WTC11 (cell line): Measurements from ENCODE around the gene ZNF436. TPM values are rescaled to one million over a fixed set of nuclear protein-coding genes. Genes with fewer than 3 reads are reported as not detected.

Experiments used
- ATAC-seq: fragments of 200-7000 bp; cut with Tn5 transposase; 2 replicates; pipeline ENCODE4 v1.10.0; 2021; ENCODE audit warnings: mild to moderate bottlenecking, moderate library complexity
- CTCF ChIA-PET: fragments of 300-600 bp; sonication (Branson Sonifier 250); formaldehyde crosslinking; loops from one replicate; lab custom pipeline; 2021; ENCODE audit warnings: antibody characterized with exemption; lab: Charles Lee
- POLR2A ChIA-PET: fragments of 350-600 bp; sonication (Branson Sonifier 250); formaldehyde crosslinking; loops from one replicate; lab custom pipeline; 2021; ENCODE audit warnings: antibody characterized with exemption; lab: Charles Lee
- DNase-seq: peaks from one replicate; pipeline ENCODE4 v3.0.0; 2021; ENCODE audit warnings: low spot score
- H3K27ac Mint-ChIP-seq: 2 replicates; pipeline ENCODE4 v1.8.0; 2021; ENCODE audit warnings: mixed read lengths
- H3K27me3 Mint-ChIP-seq: 2 replicates; pipeline ENCODE4 v1.8.0; 2021; ENCODE audit warnings: low read depth, mild to moderate bottlenecking, moderate library complexity, mixed read lengths
- H3K36me3 Mint-ChIP-seq: 2 replicates; pipeline ENCODE4 v1.8.0; 2021; ENCODE audit warnings: mixed read lengths
- H3K4me1 Mint-ChIP-seq: 2 replicates; pipeline ENCODE4 v1.8.0; 2022; ENCODE audit warnings: mixed read lengths
- H3K4me3 Mint-ChIP-seq: 2 replicates; pipeline ENCODE4 v1.8.0; 2021; ENCODE audit warnings: mild to moderate bottlenecking, moderate library complexity, mixed read lengths
- H3K9me3 Mint-ChIP-seq: 2 replicates; pipeline ENCODE4 v1.8.0; 2021; ENCODE audit warnings: mixed read lengths
- AFF4 ChIP-seq: sonication (generic); formaldehyde crosslinking; IDR thresholded peaks from 2 replicates; pipeline ENCODE4 v1.8.1; 2023; ENCODE audit warnings: mild to moderate bottlenecking, missing genetic modification reagents, borderline replicate concordance
- CDX4 ChIP-seq: fragments of 250-450 bp; sonication (Bioruptor Pico); IDR thresholded peaks from 2 replicates; pipeline ENCODE4 v1.9.0; 2021; ENCODE audit warnings: moderate library complexity, mild to moderate bottlenecking, inconsistent platforms, borderline replicate concordance
- ELF4 ChIP-seq: sonication (generic); formaldehyde crosslinking; IDR thresholded peaks from 2 replicates; pipeline ENCODE4 v1.8.1; 2022; ENCODE audit warnings: low read depth, mild to moderate bottlenecking, moderate library complexity, missing genetic modification reagents
- ESRRA ChIP-seq: sonication (generic); formaldehyde crosslinking; IDR thresholded peaks from 2 replicates; pipeline ENCODE4 v1.8.1; 2022; ENCODE audit warnings: mild to moderate bottlenecking, missing genetic modification reagents, borderline replicate concordance
- FOXK1 ChIP-seq: sonication (generic); formaldehyde crosslinking; IDR thresholded peaks from 2 replicates; pipeline ENCODE4 v1.8.0; 2022; ENCODE audit warnings: mild to moderate bottlenecking, moderate library complexity, missing genetic modification reagents
- KAT7 ChIP-seq: sonication (generic); formaldehyde crosslinking; IDR thresholded peaks from 2 replicates; pipeline ENCODE4 v1.8.1; 2023; ENCODE audit warnings: missing genetic modification reagents, mild to moderate bottlenecking, borderline replicate concordance
- MAX ChIP-seq: sonication (generic); formaldehyde crosslinking; IDR thresholded peaks from 2 replicates; pipeline ENCODE4 v1.8.0; 2022; ENCODE audit warnings: mild to moderate bottlenecking, missing genetic modification reagents
- MYBL2 ChIP-seq: sonication (generic); formaldehyde crosslinking; IDR thresholded peaks from 2 replicates; pipeline ENCODE4 v1.8.1; 2023; ENCODE audit warnings: mild to moderate bottlenecking, moderate library complexity, missing genetic modification reagents
- NFE2L1 ChIP-seq: sonication (generic); formaldehyde crosslinking; IDR thresholded peaks from 2 replicates; pipeline ENCODE4 v1.8.1; 2023; ENCODE audit warnings: missing genetic modification reagents
- PRRX2 ChIP-seq: fragments of 250-450 bp; sonication (Bioruptor Pico); IDR thresholded peaks from 2 replicates; pipeline ENCODE4 v1.8.0; 2021; ENCODE audit warnings: mild to moderate bottlenecking
- SMAD4 ChIP-seq: sonication (generic); formaldehyde crosslinking; IDR thresholded peaks from 2 replicates; pipeline ENCODE4 v1.8.0; 2022; ENCODE audit warnings: mild to moderate bottlenecking, missing genetic modification reagents
- SP1 ChIP-seq: sonication (generic); formaldehyde crosslinking; conservative IDR thresholded peaks from 2 replicates; pipeline ENCODE4 v1.8.1; 2022; ENCODE audit warnings: missing genetic modification reagents
- STAT6 ChIP-seq: sonication (generic); formaldehyde crosslinking; conservative IDR thresholded peaks from 2 replicates; pipeline ENCODE4 v1.8.1; 2023; ENCODE audit warnings: mild to moderate bottlenecking, low read depth, missing genetic modification reagents, moderate library complexity
- TEAD1 ChIP-seq: sonication (generic); formaldehyde crosslinking; IDR thresholded peaks from 2 replicates; pipeline ENCODE4 v1.8.0; 2022; ENCODE audit warnings: mild to moderate bottlenecking, missing genetic modification reagents
- ZMAT4 ChIP-seq: fragments of 250-450 bp; sonication (Bioruptor Pico); IDR thresholded peaks from 2 replicates; pipeline ENCODE4 v1.9.0; 2021; ENCODE audit warnings: mild to moderate bottlenecking
- ZNF263 ChIP-seq: sonication (generic); formaldehyde crosslinking; IDR thresholded peaks from 2 replicates; pipeline ENCODE4 v1.8.1; 2022; ENCODE audit warnings: low read depth, mild to moderate bottlenecking, moderate library complexity, missing genetic modification reagents
- ZNF281 ChIP-seq: sonication (generic); formaldehyde crosslinking; IDR thresholded peaks from 2 replicates; pipeline ENCODE4 v1.8.0; 2023; ENCODE audit warnings: mild to moderate bottlenecking, missing genetic modification reagents
- ZNF396 ChIP-seq: fragments of 250-450 bp; sonication (Bioruptor Pico); IDR thresholded peaks from 2 replicates; pipeline ENCODE4 v1.8.0; 2021; ENCODE audit warnings: mild to moderate bottlenecking, moderate library complexity, borderline replicate concordance
- ZNF416 ChIP-seq: fragments of 250-450 bp; sonication (Bioruptor Pico); IDR thresholded peaks from 2 replicates; pipeline ENCODE4 v1.9.0; 2021; ENCODE audit warnings: mild to moderate bottlenecking, inconsistent platforms
- ZNF423 ChIP-seq: fragments of 250-450 bp; sonication (Bioruptor Pico); IDR thresholded peaks from 2 replicates; pipeline ENCODE4 v2.1.2; 2022; ENCODE audit warnings: mild to moderate bottlenecking, moderate library complexity
- ZSCAN18 ChIP-seq: fragments of 250-450 bp; sonication (Bioruptor Pico); IDR thresholded peaks from 2 replicates; pipeline ENCODE4 v2.1.2; 2022; ENCODE audit warnings: mild to moderate bottlenecking, moderate library complexity
- total RNA-seq: library from RNA; stranded (reverse); gene quantifications from 3 replicates; pipeline ENCODE4 v1.2.3, GENCODE V29; 2021

Gene ZNF436
- total RNA-seq, 1 experiment from 2014 or later: 1.3 TPM

- no peaks in the 10 kb centered on the region for H3K4me1 Mint-ChIP-seq
- H3K36me3 Mint-ChIP-seq: peaks cover 30% of the 10 kb centered on the region
- CTCF ChIA-PET: interaction anchor here (1.0 to 1.8 kb wide), 6 partner anchors 11 to 126 kb away, joined by 3 to 8 read pairs (median 6); partner anchors contain the start of genes ASAP3 and HNRNPR
- no peak overlapping the region for H3K27ac Mint-ChIP-seq
- DNase-seq: no peak
- peaks cover 35% of the 10 kb centered on the region for H3K9me3 Mint-ChIP-seq
- POLR2A ChIA-PET: interaction anchor here (0.6 to 2.0 kb wide), 2 partner anchors 13 to 177 kb away, joined by 4 to 12 read pairs; partner anchors contain the start of gene HNRNPR
- ATAC-seq: peak; percentile 96
- TF ChIP-seq CDX4: no peak
- peak; percentile 51; the same call in 1 of the 2 replicates for TF ChIP-seq ZNF281 (CRISPR knock-in tag)
- no peak for TF ChIP-seq NFE2L1
- no peak for TF ChIP-seq MYBL2 (CRISPR knock-in tag)
- 0 out of 2 replicates have a peak, but pooled peaks have one; percentile 35 for TF ChIP-seq ZMAT4 (CRISPR knock-in tag)
- no peak for TF ChIP-seq AFF4
- TF ChIP-seq FOXK1 (CRISPR knock-in tag): 0 out of 2 replicates have a peak, but pooled peaks have one; percentile 30
- TF ChIP-seq ELF4 (CRISPR knock-in tag): no peak
- no peak for TF ChIP-seq PRRX2 (CRISPR knock-in tag)
- TF ChIP-seq ZNF416: no peak
- TF ChIP-seq SMAD4 (CRISPR knock-in tag): no peak
- TF ChIP-seq TEAD1 (CRISPR knock-in tag): peak; percentile 69; the same call in 1 of the 2 replicates
- TF ChIP-seq ESRRA (CRISPR knock-in tag): no peak
- TF ChIP-seq MAX: 0 out of 2 replicates have a peak, but pooled peaks have one; percentile 17
- 0 out of 2 replicates have a peak, but pooled peaks have one; percentile 31 for TF ChIP-seq KAT7
- no peak overlapping the region for H3K4me3 Mint-ChIP-seq
- H3K27me3 Mint-ChIP-seq: peaks cover 100% of the 10 kb centered on the region
Measured at GRCh38 chr1:23357138-23357908, 12.3 kb downstream of the ZNF436 start.

GRCh38 chr1:23356471-23357137, 13.0 kb downstream of the ZNF436 start:
- CTCF ChIA-PET: interaction anchor here (1.0 to 1.8 kb wide), 4 partner anchors 11 to 127 kb away, joined by 3 to 7 read pairs (median 4); partner anchors contain the start of gene ASAP3
- no peaks in the 10 kb centered on the region for H3K4me1 Mint-ChIP-seq
- peaks cover 100% of the 10 kb centered on the region for H3K27me3 Mint-ChIP-seq
- H3K27ac Mint-ChIP-seq: no peak overlapping the region
- DNase-seq: no peak
- ATAC-seq: no peak
- H3K4me3 Mint-ChIP-seq: no peak overlapping the region
- H3K9me3 Mint-ChIP-seq: peaks cover 28% of the 10 kb centered on the region
- POLR2A ChIA-PET: interaction anchor here (2.0 kb wide), 1 partner anchor 12 kb away, joined by 12 read pairs; the partner anchor contains the start of gene HNRNPR
- H3K36me3 Mint-ChIP-seq: peaks cover 23% of the 10 kb centered on the region
- no peak for TF ChIP-seq ZNF396 (CRISPR knock-in tag)
- no peak for TF ChIP-seq ZNF263 (CRISPR knock-in tag)
- TF ChIP-seq ZSCAN18: no peak
- no peak for TF ChIP-seq ZNF423 (CRISPR knock-in tag)
- no peak for TF ChIP-seq STAT6 (CRISPR knock-in tag)
- no peak for TF ChIP-seq SP1 (CRISPR knock-in tag)
- TF ChIP-seq PRRX2 (CRISPR knock-in tag): no peak
